ENCODE data around the gene BLID.

Gene BLID

DNA sequence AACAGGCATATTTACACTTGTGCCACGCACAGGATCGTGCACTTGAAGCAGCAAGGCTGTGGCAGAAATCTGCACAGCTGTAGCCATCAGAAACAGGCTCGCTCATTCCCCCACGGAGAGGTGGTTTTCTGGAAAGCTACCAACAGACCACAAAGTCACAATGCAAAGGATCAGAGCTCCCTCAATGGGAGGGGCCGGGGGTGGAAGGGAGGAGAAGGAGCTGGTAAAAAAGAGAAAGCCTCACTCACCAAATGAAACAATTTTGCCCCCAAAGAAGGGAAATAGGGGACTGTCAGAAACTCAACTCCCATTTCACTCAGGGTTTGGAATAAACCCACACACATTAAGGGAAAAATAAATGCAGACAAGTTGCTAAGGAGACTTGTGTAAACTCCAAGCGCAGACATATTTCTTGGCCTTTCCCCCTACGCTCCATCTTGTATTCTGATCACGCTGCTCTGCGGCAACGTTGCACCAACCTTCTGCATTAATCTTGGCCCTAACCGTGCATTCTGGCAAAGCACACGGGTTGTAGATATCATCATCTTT is 43.2 kb upstream of the BLID start:
- ChIA-PET POLR2A (interaction anchor here (0.7 to 1.1 kb wide), 3 partner anchors 8 to 60 kb away, joined by 3 read pairs; no protein-coding TSS in a partner anchor), CTCF (interaction anchor here (1.0 to 1.3 kb wide), 3 partner anchors 13 to 54 kb away, joined by 3 to 4 read pairs (median 4); no protein-coding TSS in a partner anchor)
- H3K4me3 ChIP-seq (ENCODE audit: low read depth, low read length): peak overlapping the region; percentile 25
- TF ChIP-seq, protein P1, sequence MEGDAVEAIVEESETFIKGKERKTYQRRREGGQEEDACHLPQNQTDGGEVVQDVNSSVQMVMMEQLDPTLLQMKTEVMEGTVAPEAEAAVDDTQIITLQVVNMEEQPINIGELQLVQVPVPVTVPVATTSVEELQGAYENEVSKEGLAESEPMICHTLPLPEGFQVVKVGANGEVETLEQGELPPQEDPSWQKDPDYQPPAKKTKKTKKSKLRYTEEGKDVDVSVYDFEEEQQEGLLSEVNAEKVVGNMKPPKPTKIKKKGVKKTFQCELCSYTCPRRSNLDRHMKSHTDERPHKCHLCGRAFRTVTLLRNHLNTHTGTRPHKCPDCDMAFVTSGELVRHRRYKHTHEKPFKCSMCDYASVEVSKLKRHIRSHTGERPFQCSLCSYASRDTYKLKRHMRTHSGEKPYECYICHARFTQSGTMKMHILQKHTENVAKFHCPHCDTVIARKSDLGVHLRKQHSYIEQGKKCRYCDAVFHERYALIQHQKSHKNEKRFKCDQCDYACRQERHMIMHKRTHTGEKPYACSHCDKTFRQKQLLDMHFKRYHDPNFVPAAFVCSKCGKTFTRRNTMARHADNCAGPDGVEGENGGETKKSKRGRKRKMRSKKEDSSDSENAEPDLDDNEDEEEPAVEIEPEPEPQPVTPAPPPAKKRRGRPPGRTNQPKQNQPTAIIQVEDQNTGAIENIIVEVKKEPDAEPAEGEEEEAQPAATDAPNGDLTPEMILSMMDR (IDR thresholded peaks at IDR 0.05; ENCODE audit: insufficient read depth, low read length, missing control alignments): no peak
- DNase-seq (ENCODE audit: low read depth, low spot score): no peak

DNA sequence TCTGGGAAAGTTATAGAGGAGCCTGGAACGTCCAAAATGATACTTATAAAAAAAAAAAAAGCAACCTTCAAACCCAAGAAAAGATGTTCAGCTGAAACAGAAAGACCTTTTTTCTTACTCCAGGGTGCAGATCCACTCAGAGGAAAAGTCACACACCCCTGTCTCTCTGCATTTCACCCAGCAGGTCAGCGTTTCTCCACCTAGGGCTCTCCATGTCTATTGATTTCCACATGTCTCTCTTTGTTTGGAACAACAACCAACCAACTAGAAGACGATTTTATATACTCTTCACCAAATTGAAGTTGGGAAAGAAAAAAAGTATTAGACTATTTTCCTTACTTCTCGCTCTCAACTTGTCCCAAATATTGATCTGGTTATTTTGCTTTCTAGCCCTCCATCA is 42.2 kb upstream of the BLID start:
- TF ChIP-seq, protein P1 (IDR thresholded peaks at IDR 0.05; ENCODE audit: insufficient read depth, low read length, missing control alignments): no peak
- CTCF ChIA-PET: interaction anchor here (1.3 to 1.7 kb wide), 2 partner anchors 12 to 44 kb away, joined by 4 to 5 read pairs; no protein-coding TSS in a partner anchor
- DNase-seq (ENCODE audit: low read depth, low spot score): no peak
- POLR2A ChIA-PET: interaction anchor here (0.8 to 1.1 kb wide), 2 partner anchors 19 to 59 kb away, joined by 3 read pairs; no protein-coding TSS in a partner anchor
- no peak overlapping the region for H3K4me3 ChIP-seq (ENCODE audit: low read depth, low read length)

DNA sequence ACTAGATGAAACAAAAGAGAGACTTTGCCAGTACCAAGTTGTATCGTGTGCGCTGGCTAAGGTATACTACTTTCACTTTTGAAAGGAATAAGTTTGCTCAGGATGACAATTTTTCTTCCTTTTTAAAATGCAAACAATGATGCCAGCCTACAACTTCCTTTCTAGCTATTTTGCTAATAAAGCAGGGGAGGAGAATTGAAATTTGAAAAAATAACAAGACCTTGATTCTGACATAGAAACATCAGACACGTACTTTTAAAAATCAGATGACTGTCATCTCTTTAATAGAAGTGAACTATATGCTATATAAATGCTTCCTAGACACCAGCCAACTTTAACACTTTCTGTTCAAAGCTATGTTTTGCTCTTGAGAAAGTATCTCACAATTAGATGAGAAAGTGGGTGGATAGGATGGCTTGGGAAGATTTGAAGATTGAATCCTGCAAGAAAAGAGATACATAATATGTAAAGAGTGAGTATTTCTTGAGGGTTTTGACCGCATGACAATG is 41.7 kb upstream of the BLID start:
- CTCF ChIA-PET: interaction anchor here (1.2 to 1.7 kb wide), 2 partner anchors 17 to 45 kb away, joined by 4 to 5 read pairs; no protein-coding TSS in a partner anchor
- TF ChIP-seq, protein P1 (IDR thresholded peaks at IDR 0.05; ENCODE audit: insufficient read depth, low read length, missing control alignments): no peak
- H3K4me3 ChIP-seq (ENCODE audit: low read depth, low read length): no peak overlapping the region
- no peak for DNase-seq (ENCODE audit: low read depth, low spot score)
- POLR2A ChIA-PET: no interaction called here

DNA sequence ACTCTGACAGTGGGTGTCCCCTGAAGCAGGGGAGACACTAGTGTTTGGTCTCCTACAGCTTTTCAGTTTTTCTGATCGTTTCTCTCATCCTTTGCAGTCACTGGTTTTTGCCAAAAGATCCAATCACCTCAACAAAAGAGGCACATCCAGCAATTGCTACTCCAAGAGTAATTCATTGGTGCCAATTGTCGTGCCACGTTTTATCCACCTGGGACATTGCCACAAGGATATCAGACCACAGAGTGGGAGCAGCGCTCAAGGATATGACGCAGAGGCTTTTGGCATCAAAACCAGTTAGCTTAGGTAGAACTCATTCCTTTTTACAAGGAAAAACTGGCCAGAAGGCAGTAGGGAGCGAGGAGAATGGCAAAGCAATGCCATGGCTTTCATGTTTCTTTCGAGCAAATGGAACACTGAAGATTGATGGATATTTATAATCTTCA is 40.9 kb upstream of the BLID start:
- ChIA-PET CTCF (interaction anchor here (1.2 to 1.7 kb wide), 2 partner anchors 17 to 46 kb away, joined by 4 to 5 read pairs; no protein-coding TSS in a partner anchor), POLR2A (interaction anchor here (0.8 kb wide), 2 partner anchors 18 to 53 kb away, joined by 3 read pairs; no protein-coding TSS in a partner anchor)
- H3K4me3 ChIP-seq (ENCODE audit: low read depth, low read length): no peak overlapping the region
- TF ChIP-seq, protein P1 (IDR thresholded peaks at IDR 0.05; ENCODE audit: insufficient read depth, low read length, missing control alignments): no peak
- no peak for DNase-seq (ENCODE audit: low read depth, low spot score)

DNA sequence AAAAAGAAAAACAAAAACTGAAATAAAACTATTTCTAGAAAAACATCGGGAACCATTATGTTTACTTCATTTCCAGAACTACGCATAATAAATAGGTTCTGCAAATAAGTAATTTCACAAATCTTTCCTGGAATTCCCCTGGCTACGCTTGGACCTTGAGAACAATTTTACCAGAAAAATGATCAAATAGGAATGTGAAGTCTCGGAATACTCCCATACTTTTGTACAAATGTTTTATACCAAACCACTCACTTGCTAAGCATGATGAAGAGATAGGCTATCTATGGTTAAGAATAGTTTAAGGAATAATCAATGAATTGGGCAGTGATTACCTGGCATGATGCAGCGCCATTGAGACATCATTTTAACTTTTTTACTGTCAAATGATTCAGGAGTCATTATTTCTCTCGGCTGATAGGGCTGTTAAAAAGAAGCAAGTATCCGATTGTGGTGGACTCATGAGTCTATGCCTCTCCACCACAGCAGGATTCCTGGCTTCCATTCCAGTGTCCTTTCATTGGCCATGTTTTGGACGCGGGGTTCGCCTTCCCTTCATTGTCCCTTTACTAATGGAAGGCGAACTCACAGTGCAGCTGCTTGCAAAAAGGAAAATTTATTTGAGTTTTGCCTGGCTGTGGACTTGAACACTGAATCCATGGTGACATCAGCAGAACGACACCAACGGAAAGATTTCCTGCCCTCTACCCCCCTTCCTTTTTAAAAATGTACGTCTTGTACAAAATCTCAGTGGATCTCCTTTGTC is 39.9 kb upstream of the BLID start:
- TF ChIP-seq, protein P1 (IDR thresholded peaks at IDR 0.05; ENCODE audit: insufficient read depth, low read length, missing control alignments): no peak
- H3K4me3 ChIP-seq (ENCODE audit: low read depth, low read length): no peak overlapping the region
- no peak for DNase-seq (ENCODE audit: low read depth, low spot score)
- CTCF ChIA-PET: no interaction called here
- POLR2A ChIA-PET: interaction anchor here (0.8 kb wide), 2 partner anchors 11 to 54 kb away, joined by 3 to 6 read pairs; no protein-coding TSS in a partner anchor

All from AG04449 (cell line).